Transverse colon (tissue), 4 donors: ENCODE measurements around the gene TULP4. TPM values are rescaled to one million over a fixed set of nuclear protein-coding genes. Genes with fewer than 3 reads are reported as not detected.

Experiments used
- DNase-seq: peaks from one replicate; pipeline ENCODE4 v3.0.0-alpha.2; 2019
- H3K27ac ChIP-seq, 4 donors: fragments of 200-600 bp; sonication (generic); 2 replicates each; pipeline ENCODE4 v1.5.1; 2016 to 2018; ENCODE audit warnings: inconsistent platforms in 4 of 4
- H3K27me3 ChIP-seq: fragments of 200-600 bp; sonication (generic); 2 replicates; pipeline ENCODE4 v1.5.1; 2017; ENCODE audit warnings: inconsistent platforms
- H3K36me3 ChIP-seq, 4 donors: fragments of 200-600 bp; sonication (generic); 2 replicates each; pipeline ENCODE4 v1.5.1; 2017 to 2019; ENCODE audit warnings: inconsistent platforms in 4 of 4
- H3K4me1 ChIP-seq, 4 donors: fragments of 200-600 bp; sonication (generic); 2 replicates each; pipeline ENCODE4 v1.5.1; 2017 to 2020; ENCODE audit warnings: inconsistent platforms in 4 of 4
- H3K4me3 ChIP-seq, 4 donors: fragments of 200-600 bp; sonication (generic); 1 replicate in 1 of 4; 2 replicates in 3 of 4; pipeline versions ENCODE4 v1.5.1 to v1.6.1; 2017 to 2019; ENCODE audit warnings: inconsistent platforms in 4 of 4
- H3K9me3 ChIP-seq, 2 donors: fragments of 200-600 bp; sonication (generic); 2 replicates each; pipeline ENCODE4 v1.5.1; 2017 to 2019; ENCODE audit warnings: inconsistent platforms in 2 of 2
- CTCF ChIP-seq, 5 experiments: fragments of 200-600 bp in 3 of 5; fragments of 450-650 bp in 2 of 5; sonication (generic) in 3 of 5; IDR thresholded peaks; 1 replicate in 2 of 5; 2 replicates in 3 of 5; pipeline ENCODE4 v1.5.1; 2016 to 2017; ENCODE audit warnings: antibody characterized with exemption in 5 of 5, inconsistent platforms in 3 of 5, mild to moderate bottlenecking in 2 of 5, moderate library complexity in 1 of 5
- EP300 ChIP-seq: sonication (generic); formaldehyde crosslinking; IDR thresholded peaks from one replicate; pipeline ENCODE4 v1.6.1; 2017; ENCODE audit warnings: antibody characterized with exemption, low read depth
- POLR2A ChIP-seq: fragments of 450-650 bp; IDR thresholded peaks from one replicate; pipeline ENCODE4 v1.6.1; 2016; ENCODE audit warnings: antibody characterized with exemption, mild to moderate bottlenecking, moderate library complexity
- POLR2AphosphoS5 ChIP-seq, 3 donors: sonication (generic); formaldehyde crosslinking; IDR thresholded peaks; one replicate each; pipeline ENCODE4 v1.6.1; 2016; ENCODE audit warnings: antibody characterized with exemption in 3 of 3
- WGBS, 2 donors: methylation state at CpG; one replicate each; pipeline ENCODE4 v1.1.5; 2018; ENCODE audit warnings: low coverage in 1 of 2; 5-methylcytosine and 5-hydroxymethylcytosine counted together
- in situ Hi-C, 4 donors: fragments of 200-750 bp; cut with MboI; loops; one replicate each; pipeline versions ENCODE4 v1.15.0 to v1.15.1; 2017; ENCODE audit warnings: low sequenced_read_pairs in 3 of 4, low pct_ligation_motif_present in 1 of 4, low pct_unique_long_range_greater_than_20kb in 1 of 4
- intact Hi-C: fragments of 100-400 bp; cut with DNase I; formaldehyde crosslinking; loops from one replicate; pipeline ENCODE4 v1.15.1; 2023; ENCODE audit warnings: low total_unique reads
- total RNA-seq, 4 donors: library from RNA; depleted of rRNA; stranded (reverse); fragments of >200 nt; gene quantifications; one replicate each; pipeline ENCODE4 v1.1.0, GENCODE V29; 2016

TULP4 gene
- total RNA-seq, 4 donors from 2014 or later, result 53.9 to 138 (median 95.1) TPM

GRCh38 chr6:158488065-158488464 is 175.8 kb downstream of the TULP4 start:
- H3K9me3 ChIP-seq, result no peaks in the 10 kb centered on the region
- no peak for DNase-seq
- no peak overlapping the region for H3K27ac ChIP-seq
- in situ Hi-C loops, result loop anchor here in 1 of 4 donors (25.0 kb wide), 1 partner anchor 276 kb away; no protein-coding TSS in a partner anchor
- peaks cover 0 to 6% (median 2%) of the 10 kb centered on the region in 4 donors for H3K36me3 ChIP-seq
- WGBS, 2 donors, result 83 to 91% methylated on average over 1 to 4 of the region's 4 CpGs
- intact Hi-C loops, result no loop called here
- TF ChIP-seq EP300 (no peak), CTCF (IDR thresholded peaks at IDR 0.05) (no peak), POLR2AphosphoS5 (IDR thresholded peaks at IDR 0.05) (no peak), POLR2A (no peak)
- no peaks in the 10 kb centered on the region for H3K4me1 ChIP-seq
- no peaks in the 10 kb centered on the region for H3K27me3 ChIP-seq
- H3K4me3 ChIP-seq, result no peak overlapping the region

GRCh38 chr6:158489441-158489840 is 177.2 kb downstream of the TULP4 start:
- in situ Hi-C loops, result loop anchor here in 1 of 4 donors (25.0 kb wide), 1 partner anchor 277 kb away; no protein-coding TSS in a partner anchor
- intact Hi-C loops, result no loop called here
- DNase-seq, result no peak
- H3K27me3 ChIP-seq, result no peaks in the 10 kb centered on the region
- no peak overlapping the region for H3K27ac ChIP-seq
- no peaks in the 10 kb centered on the region for H3K9me3 ChIP-seq
- no peaks in the 10 kb centered on the region for H3K4me1 ChIP-seq
- H3K4me3 ChIP-seq, result no peak overlapping the region
- no peak for TF ChIP-seq POLR2AphosphoS5 (IDR thresholded peaks at IDR 0.05)
- no peak for TF ChIP-seq POLR2A
- TF ChIP-seq EP300, result no peak
- no peak for TF ChIP-seq CTCF (IDR thresholded peaks at IDR 0.05)
- peaks cover 0 to 6% (median 0%) of the 10 kb centered on the region in 4 donors for H3K36me3 ChIP-seq
- 84 to 96% methylated on average over 3 to 4 of the region's 4 CpGs for WGBS, 2 donors

GRCh38 chr6:158492881-158493280 is 180.6 kb downstream of the TULP4 start:
- TF ChIP-seq CTCF (IDR thresholded peaks at IDR 0.05) (no peak), EP300 (no peak), POLR2A (no peak), POLR2AphosphoS5 (IDR thresholded peaks at IDR 0.05) (no peak)
- no peak for DNase-seq
- peaks cover 0 to 11% (median 0%) of the 10 kb centered on the region in 4 donors for H3K36me3 ChIP-seq
- WGBS, 2 donors, result 89 to 100% methylated on average over 2 to 3 of the region's 3 CpGs
- intact Hi-C loops, result no loop called here
- in situ Hi-C loops, result loop anchor here in 1 of 4 donors (25.0 kb wide), 1 partner anchor 281 kb away; no protein-coding TSS in a partner anchor
- H3K4me3 ChIP-seq, result no peak overlapping the region
- no peaks in the 10 kb centered on the region for H3K9me3 ChIP-seq
- no peak overlapping the region for H3K27ac ChIP-seq
- H3K27me3 ChIP-seq, result no peaks in the 10 kb centered on the region
- no peaks in the 10 kb centered on the region for H3K4me1 ChIP-seq

DNA sequence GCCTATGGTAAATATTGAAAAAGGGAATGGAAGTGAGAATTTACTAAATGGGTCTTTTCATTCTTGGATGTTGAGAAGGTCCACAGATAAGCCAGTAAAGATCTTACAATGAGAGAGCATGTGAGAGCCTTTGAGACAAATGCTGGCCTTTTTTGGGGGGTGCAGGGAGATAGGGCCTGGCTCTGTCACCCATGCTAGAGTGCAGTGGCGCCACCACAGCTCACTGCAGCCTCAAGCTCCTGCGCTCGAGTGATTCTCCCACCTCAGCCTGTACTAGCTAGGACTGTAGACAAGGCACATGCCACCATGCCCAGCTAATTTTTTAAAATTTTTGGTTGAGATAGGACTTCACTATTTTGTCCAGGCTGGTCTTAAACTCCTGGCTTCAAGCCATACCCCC is 184.4 kb downstream of the TULP4 start:
- no peak overlapping the region for H3K4me3 ChIP-seq
- DNase-seq, result no peak
- no peaks in the 10 kb centered on the region for H3K9me3 ChIP-seq
- H3K27ac ChIP-seq, result no peak overlapping the region
- intact Hi-C loops, result no loop called here
- 98% methylated on average over 3 of the region's 3 CpGs; no CpG with 5 or more reads in 1 of the 2 donors for WGBS, 2 donors
- no peaks in the 10 kb centered on the region for H3K27me3 ChIP-seq
- in situ Hi-C loops, result loop anchor here in 1 of 4 donors (25.0 kb wide), 1 partner anchor 284 kb away; no protein-coding TSS in a partner anchor
- H3K4me1 ChIP-seq, result no peaks in the 10 kb centered on the region
- H3K36me3 ChIP-seq, result peaks cover 0 to 12% (median 4%) of the 10 kb centered on the region in 4 donors
- TF ChIP-seq POLR2AphosphoS5 (IDR thresholded peaks at IDR 0.05) (no peak), CTCF (IDR thresholded peaks at IDR 0.05) (no peak), EP300 (no peak), POLR2A (no peak)
